Trophoblast cell (in vitro differentiated cells and primary cell): ENCODE measurements around the gene STXBP2.
"Not testable (repeated sequence)": the region's sequence is repeated elsewhere in the genome, so short reads cannot be mapped to it uniquely, and the experiment has no call there.

Experiments
- DNase-seq, 2 donors: peaks; one replicate each; pipeline ENCODE4 v3.0.0-alpha.2; 2016
- H2AFZ ChIP-seq: 2 replicates; pipeline ENCODE4 v1.6.1; 2013; ENCODE audit warnings: low read length, moderate library complexity, mild to moderate bottlenecking; ENCODE audit not compliant: insufficient read depth, poor library complexity
- H2AK5ac ChIP-seq: 2 replicates; pipeline ENCODE4 v1.6.1; 2013; ENCODE audit warnings: mild to moderate bottlenecking, low read length
- H2BK120ac ChIP-seq: 2 replicates; pipeline ENCODE4 v1.6.1; 2013; ENCODE audit warnings: low read length, mild to moderate bottlenecking, moderate library complexity; ENCODE audit not compliant: insufficient read depth, poor library complexity
- H2BK12ac ChIP-seq: 2 replicates; pipeline ENCODE4 v1.6.1; 2013; ENCODE audit warnings: mild to moderate bottlenecking, low read length, moderate library complexity
- H2BK5ac ChIP-seq: 2 replicates; pipeline ENCODE4 v1.6.1; 2013; ENCODE audit warnings: low read length, low read depth, moderate library complexity, mild to moderate bottlenecking; ENCODE audit not compliant: poor library complexity
- H3K14ac ChIP-seq: 2 replicates; pipeline ENCODE4 v1.6.1; 2013; ENCODE audit warnings: mild to moderate bottlenecking, low read length
- H3K18ac ChIP-seq: 2 replicates; pipeline ENCODE4 v1.6.1; 2013; ENCODE audit warnings: mild to moderate bottlenecking, low read length
- H3K23ac ChIP-seq: 2 replicates; pipeline ENCODE4 v1.6.1; 2013; ENCODE audit warnings: low read length
- H3K27ac ChIP-seq: 2 replicates; pipeline ENCODE4 v1.5.1; 2013; ENCODE audit warnings: low read depth, mild to moderate bottlenecking, inconsistent platforms, low read length, moderate library complexity
- H3K27me3 ChIP-seq: 2 replicates; pipeline ENCODE4 v1.6.1; 2013; ENCODE audit warnings: inconsistent platforms, mild to moderate bottlenecking, low read length, moderate library complexity; ENCODE audit not compliant: insufficient read depth
- H3K36me3 ChIP-seq, 2 experiments: 1 replicate in 1 of 2; 2 replicates in 1 of 2; pipeline ENCODE4 v1.6.1; 2013; ENCODE audit warnings: low read length in 2 of 2, mild to moderate bottlenecking in 2 of 2, moderate library complexity in 1 of 2; ENCODE audit not compliant: insufficient read depth in 2 of 2, control insufficient read depth in 1 of 2
- H3K4ac ChIP-seq: 2 replicates; pipeline ENCODE4 v1.6.1; 2013; ENCODE audit warnings: low read depth, mild to moderate bottlenecking, low read length, moderate library complexity
- H3K4me1 ChIP-seq, 2 experiments: 1 replicate in 1 of 2; 2 replicates in 1 of 2; pipeline ENCODE4 v1.6.1; 2013; ENCODE audit warnings: low read length in 2 of 2, mild to moderate bottlenecking in 2 of 2, moderate library complexity in 1 of 2; ENCODE audit not compliant: insufficient read depth in 2 of 2, control insufficient read depth in 1 of 2
- H3K4me2 ChIP-seq: 2 replicates; pipeline ENCODE4 v1.6.1; 2013; ENCODE audit warnings: inconsistent platforms, mild to moderate bottlenecking, low read length, moderate library complexity
- H3K4me3 ChIP-seq: 2 replicates; pipeline ENCODE4 v1.5.1; 2013; ENCODE audit warnings: mild to moderate bottlenecking, low read depth, low read length, inconsistent platforms
- H3K79me1 ChIP-seq: one replicate; pipeline ENCODE4 v1.6.1; 2013; ENCODE audit warnings: low read length
- H3K79me2 ChIP-seq: 2 replicates; pipeline ENCODE4 v1.6.1; 2013; ENCODE audit warnings: low read length, mild to moderate bottlenecking; ENCODE audit not compliant: control insufficient read depth, insufficient read depth, poor library complexity
- H3K9ac ChIP-seq: 2 replicates; pipeline ENCODE4 v1.6.1; 2013; ENCODE audit warnings: mild to moderate bottlenecking, low read length
- H3K9me3 ChIP-seq: 2 replicates; pipeline ENCODE4 v1.6.1; 2013; ENCODE audit warnings: low read depth, mild to moderate bottlenecking, control low read depth, inconsistent platforms, low read length; ENCODE audit not compliant: insufficient read depth
- H4K12ac ChIP-seq: 2 replicates; pipeline ENCODE4 v1.6.1; 2013; ENCODE audit warnings: low read depth, mild to moderate bottlenecking, low read length, moderate library complexity
- H4K8ac ChIP-seq: 2 replicates; pipeline ENCODE4 v1.6.1; 2013; ENCODE audit warnings: low read depth, mild to moderate bottlenecking, low read length, moderate library complexity
- H4K91ac ChIP-seq: one replicate; pipeline ENCODE4 v1.6.1; 2013; ENCODE audit warnings: low read depth, mild to moderate bottlenecking, low read length, moderate library complexity
- WGBS: extraction: QIAGEN DNeasy Blood & Tissue Kit; methylation state at CpG from one replicate; pipeline ENCODE4 v1.1.7; 2013; ENCODE audit warnings: missing lambda C conversion rate; ENCODE audit not compliant: insufficient read length, insufficient coverage; ENCODE audit errors: extremely low coverage; 5-methylcytosine and 5-hydroxymethylcytosine counted together

Gene STXBP2

GRCh38 chr19:7643629-7644549 is 7.0 kb downstream of the STXBP2 start:
- H4K91ac ChIP-seq = not testable (repeated sequence)

DNA sequence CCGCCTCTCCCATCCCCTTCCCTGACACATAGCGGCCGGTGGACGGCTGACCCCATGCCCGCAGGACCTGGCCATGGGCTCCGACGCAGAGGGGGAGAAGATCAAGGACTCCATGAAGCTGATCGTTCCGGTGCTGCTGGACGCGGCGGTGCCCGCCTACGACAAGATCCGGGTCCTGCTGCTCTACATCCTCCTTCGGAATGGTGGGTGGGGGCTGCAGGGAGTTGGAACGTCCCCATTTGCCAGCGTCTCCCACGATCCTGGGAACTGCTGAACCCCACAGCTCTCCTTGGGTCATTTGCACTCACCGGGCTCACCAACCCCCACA is 7.6 kb downstream of the STXBP2 start:
- Histone ChIP-seq H2AK5ac (no peak overlapping the region), H3K9me3 (peaks cover 6% of the 10 kb centered on the region), H3K9ac (no peak overlapping the region), H2BK12ac (no peak overlapping the region), H3K36me3 (peaks cover 38 to 41% of the 10 kb centered on the region in 2 experiments), H3K4me2 (no peak overlapping the region), H3K23ac (no peak overlapping the region), H4K8ac (no peak overlapping the region), H4K91ac (no peak overlapping the region), H3K27ac (no peak overlapping the region), H3K4ac (no peak overlapping the region), H2BK120ac (no peak overlapping the region), H3K79me1 (no peaks in the 10 kb centered on the region), H3K18ac (no peak overlapping the region), H3K14ac (no peak overlapping the region), H3K4me1 (no peaks in the 10 kb centered on the region), H3K4me3 (no peak overlapping the region), H2BK5ac (no peak overlapping the region), H4K12ac (no peak overlapping the region), H2AFZ (no peak overlapping the region), H3K79me2 (no peaks in the 10 kb centered on the region), H3K27me3 (no peaks in the 10 kb centered on the region)
- WGBS = no CpG with 5 or more reads among the region's 20 CpGs
- DNase-seq = no peak

More at GRCh38 chr19:7643629-7644549, 7.0 kb downstream of the STXBP2 start:
- not testable (repeated sequence) for H3K4me1 ChIP-seq, H2BK12ac ChIP-seq, H3K18ac ChIP-seq, H3K4ac ChIP-seq, H3K23ac ChIP-seq, H3K4me3 ChIP-seq, H3K79me1 ChIP-seq, H2BK120ac ChIP-seq, H4K12ac ChIP-seq, H3K9me3 ChIP-seq, H3K4me2 ChIP-seq, H3K27ac ChIP-seq, H3K79me2 ChIP-seq, H3K27me3 ChIP-seq, H3K9ac ChIP-seq, H2AK5ac ChIP-seq, H3K14ac ChIP-seq, H2BK5ac ChIP-seq, H4K8ac ChIP-seq, H2AFZ ChIP-seq
- H3K36me3 ChIP-seq = peaks cover 38 to 44% of the 10 kb centered on the region in 2 experiments
- peak; percentile 33 to 45 for DNase-seq
- no CpG with 5 or more reads among the region's 10 CpGs for WGBS

DNA sequence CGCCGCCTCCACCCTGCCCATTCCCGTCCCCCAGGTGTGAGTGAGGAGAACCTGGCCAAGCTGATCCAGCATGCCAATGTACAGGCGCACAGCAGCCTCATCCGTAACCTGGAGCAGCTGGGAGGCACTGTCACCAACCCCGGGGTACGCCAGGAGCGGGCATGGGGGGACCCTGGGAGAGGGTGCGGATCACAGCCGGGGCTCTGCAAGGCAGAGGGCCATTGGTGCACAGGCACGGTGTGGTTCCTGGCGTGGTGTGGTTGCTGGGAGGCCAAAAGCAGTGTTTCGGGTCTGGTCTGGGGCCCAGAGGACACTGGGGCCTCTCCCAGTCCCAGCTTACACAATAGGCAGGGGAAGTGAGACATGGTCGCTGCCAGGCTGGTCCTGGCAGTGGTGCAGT is 8.3 kb downstream of the STXBP2 start:
- Histone ChIP-seq H2AFZ (no peak overlapping the region), H4K91ac (no peak overlapping the region), H2AK5ac (no peak overlapping the region), H3K4me1 (no peaks in the 10 kb centered on the region), H3K36me3 (peaks cover 35 to 40% of the 10 kb centered on the region in 2 experiments), H3K79me2 (no peaks in the 10 kb centered on the region), H4K12ac (no peak overlapping the region), H2BK5ac (no peak overlapping the region), H3K14ac (no peak overlapping the region), H3K18ac (no peak overlapping the region), H3K4ac (no peak overlapping the region), H3K23ac (no peak overlapping the region), H4K8ac (no peak overlapping the region), H3K4me3 (no peak overlapping the region), H2BK120ac (no peak overlapping the region), H3K9ac (no peak overlapping the region), H3K4me2 (no peak overlapping the region), H3K27ac (no peak overlapping the region), H3K9me3 (peaks cover 5% of the 10 kb centered on the region), H3K79me1 (no peaks in the 10 kb centered on the region), H2BK12ac (no peak overlapping the region), H3K27me3 (no peaks in the 10 kb centered on the region)
- DNase-seq = no peak
- no CpG with 5 or more reads among the region's 14 CpGs for WGBS

GRCh38 chr19:7645656-7646425 is 8.9 kb downstream of the STXBP2 start:
- Histone ChIP-seq H2AK5ac (no peak overlapping the region), H3K18ac (no peak overlapping the region)

More at GRCh38 chr19:7645656-7646425, 8.9 kb downstream of the STXBP2 start:
- no peak overlapping the region for H2BK5ac ChIP-seq
- H3K79me2 ChIP-seq = no peaks in the 10 kb centered on the region
- no peak overlapping the region for H2BK12ac ChIP-seq
- no peak overlapping the region for H4K91ac ChIP-seq
- peaks cover 33 to 38% of the 10 kb centered on the region in 2 experiments for H3K36me3 ChIP-seq
- no peak overlapping the region for H3K4me2 ChIP-seq
- H4K8ac ChIP-seq = no peak overlapping the region
- H3K4me3 ChIP-seq = peak overlapping the region; percentile 6
- WGBS = no CpG with 5 or more reads among the region's 20 CpGs
- DNase-seq = no peak
- no peak overlapping the region for H3K27ac ChIP-seq
- peaks cover 2% of the 10 kb centered on the region for H3K9me3 ChIP-seq
- H3K14ac ChIP-seq = no peak overlapping the region
- no peak overlapping the region for H3K4ac ChIP-seq
- no peaks in the 10 kb centered on the region for H3K4me1 ChIP-seq
- no peaks in the 10 kb centered on the region for H3K79me1 ChIP-seq
- no peaks in the 10 kb centered on the region for H3K27me3 ChIP-seq
- H2AFZ ChIP-seq = no peak overlapping the region
- no peak overlapping the region for H2BK120ac ChIP-seq
- H3K9ac ChIP-seq = no peak overlapping the region
- H3K23ac ChIP-seq = no peak overlapping the region
- H4K12ac ChIP-seq = no peak overlapping the region
